ENCODE data around the gene ZNF710. TPM values are rescaled to one million over a fixed set of nuclear protein-coding genes. Genes with fewer than 3 reads are reported as not detected.

The ZNF710 gene
- total RNA-seq, 1 donor from 2014 or later: 34.7 TPM

DNA sequence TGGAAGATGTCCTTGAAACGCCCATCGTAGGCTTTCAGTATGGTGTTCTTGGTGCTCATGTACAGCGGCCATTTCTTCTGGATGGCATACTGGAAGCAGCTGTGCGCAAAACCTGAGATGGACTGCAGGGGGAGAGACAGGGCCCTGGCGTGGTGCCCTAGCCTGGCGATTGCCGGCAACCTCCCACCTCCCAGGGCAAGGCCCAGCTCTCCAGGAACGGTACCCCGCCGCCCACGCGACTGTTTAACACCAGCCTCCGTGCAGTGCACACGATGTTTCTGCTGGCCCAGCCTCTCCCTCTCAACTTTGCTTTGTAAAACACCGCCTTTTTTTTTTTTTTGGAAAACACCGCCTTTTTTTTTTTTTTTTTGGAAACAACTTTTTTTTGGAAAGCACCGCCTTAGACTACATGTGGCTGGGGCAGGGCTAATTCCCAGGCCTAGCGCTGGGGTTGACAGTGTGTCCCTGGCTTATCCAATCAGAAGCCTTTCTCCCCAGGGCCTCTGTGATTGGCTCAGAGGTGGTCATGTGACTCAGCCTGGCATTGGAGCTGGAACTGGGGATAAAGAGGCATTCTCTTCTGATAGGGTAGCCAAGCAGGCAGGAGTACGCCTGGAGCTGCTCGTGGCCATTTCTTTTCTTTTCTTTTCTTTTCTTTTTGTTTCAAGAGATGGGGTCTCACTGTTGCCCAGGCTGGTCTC lies 86.5 kb downstream of the ZNF710 start:
- TF ChIP-seq, protein P1, sequence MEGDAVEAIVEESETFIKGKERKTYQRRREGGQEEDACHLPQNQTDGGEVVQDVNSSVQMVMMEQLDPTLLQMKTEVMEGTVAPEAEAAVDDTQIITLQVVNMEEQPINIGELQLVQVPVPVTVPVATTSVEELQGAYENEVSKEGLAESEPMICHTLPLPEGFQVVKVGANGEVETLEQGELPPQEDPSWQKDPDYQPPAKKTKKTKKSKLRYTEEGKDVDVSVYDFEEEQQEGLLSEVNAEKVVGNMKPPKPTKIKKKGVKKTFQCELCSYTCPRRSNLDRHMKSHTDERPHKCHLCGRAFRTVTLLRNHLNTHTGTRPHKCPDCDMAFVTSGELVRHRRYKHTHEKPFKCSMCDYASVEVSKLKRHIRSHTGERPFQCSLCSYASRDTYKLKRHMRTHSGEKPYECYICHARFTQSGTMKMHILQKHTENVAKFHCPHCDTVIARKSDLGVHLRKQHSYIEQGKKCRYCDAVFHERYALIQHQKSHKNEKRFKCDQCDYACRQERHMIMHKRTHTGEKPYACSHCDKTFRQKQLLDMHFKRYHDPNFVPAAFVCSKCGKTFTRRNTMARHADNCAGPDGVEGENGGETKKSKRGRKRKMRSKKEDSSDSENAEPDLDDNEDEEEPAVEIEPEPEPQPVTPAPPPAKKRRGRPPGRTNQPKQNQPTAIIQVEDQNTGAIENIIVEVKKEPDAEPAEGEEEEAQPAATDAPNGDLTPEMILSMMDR (conservative IDR thresholded peaks at IDR 0.05): no peak
- no peak for DNase-seq (ENCODE audit: extremely low spot score, unreplicated experiment)
- H3K27me3 Mint-ChIP-seq: no peaks in the 10 kb centered on the region
- no peaks in the 10 kb centered on the region for H3K9me3 Mint-ChIP-seq
- H3K4me1 Mint-ChIP-seq (ENCODE audit: unreplicated experiment): peaks cover 4% of the 10 kb centered on the region
- peaks cover 22% of the 10 kb centered on the region for H3K36me3 Mint-ChIP-seq
- no peak overlapping the region for H3K4me3 Mint-ChIP-seq
- peak overlapping the region; percentile 57 for H3K27ac Mint-ChIP-seq

DNA sequence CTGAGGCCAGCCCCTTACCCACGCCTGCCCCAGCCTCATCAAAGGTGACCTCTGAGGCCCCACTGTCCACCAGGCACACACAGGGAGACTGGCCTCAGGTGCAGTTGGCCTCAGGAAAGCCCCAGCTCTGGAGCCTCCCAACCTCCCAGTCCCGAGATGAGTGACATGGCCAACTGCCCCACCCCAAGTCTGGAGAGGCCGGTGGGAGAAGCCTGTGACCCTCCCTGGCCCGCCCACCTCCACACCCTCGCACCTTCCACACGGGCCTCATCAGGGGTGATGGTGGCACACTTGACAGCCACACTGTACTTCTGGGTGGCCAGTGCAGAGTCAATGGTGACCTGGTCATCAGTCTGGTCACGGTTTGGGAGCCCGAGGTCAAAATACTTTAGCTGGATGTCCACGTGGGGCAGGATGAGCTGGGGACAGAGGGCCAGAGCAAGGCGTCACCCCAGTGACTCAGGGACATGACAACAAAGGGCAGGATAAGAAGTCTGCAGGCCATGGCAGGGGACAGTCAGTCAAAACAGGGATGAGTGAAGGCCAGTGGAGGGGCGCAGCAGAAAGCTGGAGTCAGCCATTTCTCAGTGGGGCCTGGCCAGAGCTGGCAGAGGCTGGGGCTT lies 89.2 kb downstream of the ZNF710 start:
- TF ChIP-seq, protein P1 (conservative IDR thresholded peaks at IDR 0.05): no peak
- no peak for DNase-seq (ENCODE audit: extremely low spot score, unreplicated experiment)
- Mint-ChIP-seq H3K9me3 (no peaks in the 10 kb centered on the region), H3K36me3 (peaks cover 22% of the 10 kb centered on the region), H3K4me3 (no peak overlapping the region), H3K27ac (no peak overlapping the region), H3K27me3 (no peaks in the 10 kb centered on the region), H3K4me1 (ENCODE audit: unreplicated experiment) (peaks cover 14% of the 10 kb centered on the region)

DNA sequence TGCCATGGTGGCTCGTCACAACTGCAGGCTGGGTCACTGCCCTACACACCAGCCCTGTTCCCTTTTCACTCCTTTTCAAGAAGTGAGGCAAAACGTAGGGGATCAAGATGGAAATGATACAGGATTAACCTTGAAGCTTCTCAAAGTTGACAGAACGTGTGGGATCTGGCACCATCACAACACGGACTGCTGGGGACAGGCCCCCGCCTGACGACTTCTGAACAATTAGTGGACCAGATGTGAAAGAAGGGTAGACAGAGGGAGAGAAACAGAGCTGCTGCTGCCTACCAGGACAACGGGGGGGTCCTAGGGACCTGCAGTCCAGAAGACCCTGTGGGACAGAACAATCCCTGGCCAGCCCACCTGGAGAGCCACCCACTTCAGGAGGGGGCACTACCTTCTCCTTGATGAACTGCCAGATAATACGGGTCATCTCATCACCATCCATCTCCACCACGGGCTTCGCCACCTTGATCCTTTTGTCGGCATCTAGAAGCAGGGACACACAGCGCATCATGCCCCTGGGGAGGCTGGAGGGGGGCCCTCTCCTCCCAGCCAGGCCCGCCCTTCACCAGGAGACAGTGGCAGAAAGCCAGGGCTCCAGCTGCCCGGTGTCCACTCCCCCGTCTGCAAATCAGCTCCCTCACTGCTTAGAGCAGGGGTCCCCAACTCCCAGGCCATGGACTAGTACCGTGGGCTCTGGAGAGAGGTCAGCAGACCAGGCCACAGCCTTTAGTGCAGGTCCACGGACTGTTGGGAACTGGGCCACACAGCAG lies 90.2 kb downstream of the ZNF710 start:
- H3K4me1 Mint-ChIP-seq (ENCODE audit: unreplicated experiment): peaks cover 22% of the 10 kb centered on the region
- H3K4me3 Mint-ChIP-seq: no peak overlapping the region
- H3K36me3 Mint-ChIP-seq: peaks cover 20% of the 10 kb centered on the region
- H3K27ac Mint-ChIP-seq: peak overlapping the region; percentile 58
- TF ChIP-seq, protein P1 (conservative IDR thresholded peaks at IDR 0.05): no peak
- DNase-seq (ENCODE audit: extremely low spot score, unreplicated experiment): no peak
- no peaks in the 10 kb centered on the region for H3K27me3 Mint-ChIP-seq
- no peaks in the 10 kb centered on the region for H3K9me3 Mint-ChIP-seq

DNA sequence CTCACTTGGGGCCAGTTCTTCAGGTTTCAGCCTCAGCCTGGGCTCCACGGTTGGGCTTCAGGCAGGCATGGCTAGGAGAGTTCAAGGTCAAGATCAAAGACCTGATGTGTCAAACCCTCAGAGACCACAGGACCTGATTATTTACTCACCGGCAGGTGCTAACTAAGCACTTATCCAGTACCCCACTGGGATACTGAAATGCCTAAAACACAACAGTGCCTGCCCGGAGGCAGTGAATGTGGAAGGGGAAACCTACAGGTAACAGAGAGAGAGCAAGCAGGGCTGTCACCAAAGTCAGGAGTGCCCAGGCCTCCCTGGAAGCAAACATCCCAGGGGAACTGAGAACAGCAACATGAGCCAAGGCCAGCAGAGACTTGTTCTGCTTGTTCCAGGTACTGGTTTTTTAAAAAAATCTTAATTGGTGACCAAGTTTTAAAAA lies 94.4 kb downstream of the ZNF710 start:
- no peaks in the 10 kb centered on the region for H3K9me3 Mint-ChIP-seq
- TF ChIP-seq, protein P1 (conservative IDR thresholded peaks at IDR 0.05): no peak
- H3K4me3 Mint-ChIP-seq: peak overlapping the region; percentile 69
- peak overlapping the region; percentile 95 for H3K27ac Mint-ChIP-seq
- peaks cover 56% of the 10 kb centered on the region for H3K4me1 Mint-ChIP-seq (ENCODE audit: unreplicated experiment)
- no peak for DNase-seq (ENCODE audit: extremely low spot score, unreplicated experiment)
- H3K27me3 Mint-ChIP-seq: no peaks in the 10 kb centered on the region
- peaks cover 13% of the 10 kb centered on the region for H3K36me3 Mint-ChIP-seq

DNA sequence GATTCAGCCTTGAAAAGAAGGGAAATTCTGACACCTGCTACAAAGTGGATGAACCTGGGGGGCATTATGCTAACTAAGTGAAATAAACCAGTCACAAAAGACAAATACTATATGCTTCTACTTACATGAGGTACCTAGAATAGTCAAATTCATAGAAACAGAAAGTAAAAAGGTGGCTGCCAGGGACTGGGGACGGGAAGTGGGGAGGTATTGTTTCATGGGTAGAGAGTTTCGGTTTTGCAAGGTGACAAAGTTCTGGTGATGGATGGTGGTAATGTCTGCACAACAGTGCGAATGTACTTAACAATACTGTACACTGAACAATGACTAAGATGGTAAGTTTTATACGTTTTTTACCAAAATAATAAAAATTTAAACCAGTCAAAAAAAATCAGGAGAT lies 96.4 kb downstream of the ZNF710 start:
- Mint-ChIP-seq H3K9me3 (no peaks in the 10 kb centered on the region), H3K27ac (peak overlapping the region; percentile 95), H3K4me1 (ENCODE audit: unreplicated experiment) (peaks cover 65% of the 10 kb centered on the region), H3K4me3 (peak overlapping the region; percentile 74), H3K36me3 (peaks cover 6% of the 10 kb centered on the region), H3K27me3 (no peaks in the 10 kb centered on the region)
- DNase-seq (ENCODE audit: extremely low spot score, unreplicated experiment): no peak
- TF ChIP-seq, protein P1 (conservative IDR thresholded peaks at IDR 0.05): no peak
